Measurements from ENCODE around the gene DNAL1.
"Not testable (repeated sequence)": the region's sequence is repeated elsewhere in the genome, so short reads cannot be mapped to it uniquely, and the experiment has no call there.

Gene DNAL1

DNA sequence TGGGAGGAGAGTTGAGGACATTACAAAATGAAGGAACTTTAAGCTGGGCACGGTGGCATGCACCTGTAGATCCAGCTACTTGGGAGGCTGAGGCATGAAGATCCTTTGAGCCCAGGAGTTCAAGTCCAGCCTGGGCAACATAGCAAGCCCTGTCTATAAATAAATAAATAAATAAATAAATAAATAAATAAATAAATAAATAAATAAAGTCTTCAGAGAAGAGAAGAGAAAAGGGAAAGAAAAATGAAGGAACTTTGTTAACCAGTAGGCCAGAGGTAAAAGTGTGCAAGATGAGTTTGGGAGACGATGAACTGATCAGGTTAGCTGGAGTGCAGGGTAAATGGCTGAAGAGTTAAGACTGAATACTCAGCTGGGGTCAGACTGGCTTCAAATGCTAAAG, 49.3 kb downstream of the DNAL1 start:
- TF ChIP-seq, protein P1, sequence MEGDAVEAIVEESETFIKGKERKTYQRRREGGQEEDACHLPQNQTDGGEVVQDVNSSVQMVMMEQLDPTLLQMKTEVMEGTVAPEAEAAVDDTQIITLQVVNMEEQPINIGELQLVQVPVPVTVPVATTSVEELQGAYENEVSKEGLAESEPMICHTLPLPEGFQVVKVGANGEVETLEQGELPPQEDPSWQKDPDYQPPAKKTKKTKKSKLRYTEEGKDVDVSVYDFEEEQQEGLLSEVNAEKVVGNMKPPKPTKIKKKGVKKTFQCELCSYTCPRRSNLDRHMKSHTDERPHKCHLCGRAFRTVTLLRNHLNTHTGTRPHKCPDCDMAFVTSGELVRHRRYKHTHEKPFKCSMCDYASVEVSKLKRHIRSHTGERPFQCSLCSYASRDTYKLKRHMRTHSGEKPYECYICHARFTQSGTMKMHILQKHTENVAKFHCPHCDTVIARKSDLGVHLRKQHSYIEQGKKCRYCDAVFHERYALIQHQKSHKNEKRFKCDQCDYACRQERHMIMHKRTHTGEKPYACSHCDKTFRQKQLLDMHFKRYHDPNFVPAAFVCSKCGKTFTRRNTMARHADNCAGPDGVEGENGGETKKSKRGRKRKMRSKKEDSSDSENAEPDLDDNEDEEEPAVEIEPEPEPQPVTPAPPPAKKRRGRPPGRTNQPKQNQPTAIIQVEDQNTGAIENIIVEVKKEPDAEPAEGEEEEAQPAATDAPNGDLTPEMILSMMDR (IDR thresholded peaks at IDR 0.05; ENCODE audit: control insufficient read depth, insufficient read depth, low read depth, low read length, missing control alignments): no peak
- H3K4me3 ChIP-seq (ENCODE audit: control insufficient read depth, low read depth, low read length): no peak overlapping the region
- DNase-seq (ENCODE audit: low read depth): no peak

- TF ChIP-seq, protein P1 (IDR thresholded peaks at IDR 0.05; ENCODE audit: control insufficient read depth, insufficient read depth, low read depth, low read length, missing control alignments): no peak
- DNase-seq (ENCODE audit: low read depth): no peak
- no peak overlapping the region for H3K4me3 ChIP-seq (ENCODE audit: control insufficient read depth, low read depth, low read length)
Observed at GRCh38 chr14:73695082-73695481, 50.3 kb downstream of the DNAL1 start.

DNA sequence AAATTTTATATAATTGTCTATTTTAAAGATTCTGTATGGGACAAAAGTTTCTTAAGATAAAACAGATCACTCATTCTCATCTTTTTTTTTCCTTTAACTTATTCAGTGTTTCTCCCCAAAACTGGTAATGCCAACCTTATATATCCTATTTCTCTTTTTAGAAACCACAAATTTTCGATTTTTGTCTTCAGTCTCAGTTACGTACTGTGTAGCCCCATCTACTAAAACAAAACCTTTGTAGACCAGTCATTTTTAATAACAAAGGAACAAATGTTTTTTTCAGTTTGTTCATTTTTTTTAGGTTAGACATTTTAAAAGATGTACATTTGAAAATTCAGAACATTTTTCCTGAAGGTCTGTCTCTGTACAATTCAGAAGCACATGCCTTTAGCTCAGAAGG, 51.2 kb downstream of the DNAL1 start:
- H3K4me3 ChIP-seq (ENCODE audit: control insufficient read depth, low read depth, low read length): no peak overlapping the region
- no peak for DNase-seq (ENCODE audit: low read depth)
- TF ChIP-seq, protein P1 (IDR thresholded peaks at IDR 0.05; ENCODE audit: control insufficient read depth, insufficient read depth, low read depth, low read length, missing control alignments): no peak

DNA sequence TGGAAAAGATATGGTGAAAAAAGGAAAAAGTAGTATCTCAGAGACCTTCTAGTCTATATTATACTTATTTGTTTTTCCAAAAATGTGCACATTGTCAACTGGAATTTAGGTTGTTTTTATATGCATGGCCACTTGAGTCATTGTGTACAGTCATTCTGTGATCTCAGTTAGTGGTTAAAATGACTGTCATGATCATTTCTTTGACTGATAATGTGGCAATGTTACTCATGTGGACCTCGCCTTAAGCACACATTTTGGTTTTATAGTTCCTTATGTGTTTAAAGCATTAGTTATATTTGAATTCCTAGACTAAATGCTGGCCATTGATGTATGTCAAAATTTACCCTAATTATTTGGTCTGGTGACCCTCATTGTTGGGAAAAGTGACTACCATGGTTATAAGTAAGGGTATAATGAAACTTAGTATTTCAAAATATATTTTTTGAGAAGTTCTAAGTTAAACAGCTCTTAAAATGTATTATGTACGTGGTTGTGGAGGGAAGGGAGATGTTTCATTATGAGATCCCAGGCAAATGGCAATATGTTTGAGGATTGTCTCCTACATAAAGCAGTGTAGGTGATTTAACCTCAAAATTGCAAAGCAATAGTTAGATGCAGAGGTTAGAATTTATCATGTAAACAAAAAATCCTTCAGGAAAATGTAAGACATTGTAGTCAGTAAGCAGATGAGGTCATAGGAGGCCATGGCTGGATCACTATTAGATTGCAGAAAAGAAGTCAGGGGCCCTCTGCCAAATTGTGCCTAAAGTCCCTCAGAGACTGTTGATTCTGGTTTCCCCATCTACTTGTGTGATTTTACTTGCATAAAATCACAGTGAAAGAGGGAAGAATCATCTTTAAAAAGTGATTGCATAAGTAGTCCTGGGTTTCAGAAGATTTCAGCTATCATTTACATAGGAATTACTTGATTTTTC, 51.9 kb downstream of the DNAL1 start:
- no peak overlapping the region for H3K4me3 ChIP-seq (ENCODE audit: control insufficient read depth, low read depth, low read length)
- TF ChIP-seq, protein P1 (IDR thresholded peaks at IDR 0.05; ENCODE audit: control insufficient read depth, insufficient read depth, low read depth, low read length, missing control alignments): no peak
- DNase-seq (ENCODE audit: low read depth): peak; percentile 32

- TF ChIP-seq, protein P1 (IDR thresholded peaks at IDR 0.05; ENCODE audit: control insufficient read depth, insufficient read depth, low read depth, low read length, missing control alignments): no peak
- no peak for DNase-seq (ENCODE audit: low read depth)
- H3K4me3 ChIP-seq (ENCODE audit: control insufficient read depth, low read depth, low read length): no peak overlapping the region
Observed at GRCh38 chr14:73700325-73700724, 55.5 kb downstream of the DNAL1 start.

- not testable (repeated sequence) for DNase-seq (ENCODE audit: low read depth); H3K4me3 ChIP-seq (ENCODE audit: control insufficient read depth, low read depth, low read length)
Observed at GRCh38 chr14:73708076-73708475, 63.3 kb downstream of the DNAL1 start.

DNA sequence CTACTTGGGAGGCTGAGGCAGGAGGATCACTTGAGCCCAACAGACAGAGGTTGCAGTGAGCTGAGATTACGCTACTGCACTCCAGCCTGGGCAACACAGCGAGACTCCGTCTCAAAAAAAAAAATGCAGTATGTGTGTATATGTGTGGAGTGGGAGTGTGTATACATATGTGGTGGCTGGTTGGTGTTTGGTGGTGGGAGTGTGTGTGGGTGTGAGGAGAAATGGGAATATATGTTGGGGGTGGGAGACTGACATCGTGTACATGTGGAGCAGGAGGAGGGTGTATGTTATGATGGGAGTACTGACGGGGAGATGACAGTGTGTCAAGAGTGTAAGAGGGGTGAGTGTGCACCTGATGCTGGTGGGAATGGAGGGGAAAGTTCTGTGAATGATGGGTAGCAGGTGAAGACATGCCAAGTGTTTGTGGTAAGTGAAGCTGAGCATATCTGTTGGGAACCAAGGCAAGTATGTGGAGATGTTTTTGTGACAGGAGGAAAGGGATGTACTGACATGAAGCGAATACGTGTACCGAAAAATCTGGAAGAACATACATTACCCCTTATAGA, 65.2 kb downstream of the DNAL1 start:
- TF ChIP-seq, protein P1 (IDR thresholded peaks at IDR 0.05; ENCODE audit: control insufficient read depth, insufficient read depth, low read depth, low read length, missing control alignments): no peak
- no peak for DNase-seq (ENCODE audit: low read depth)
- H3K4me3 ChIP-seq (ENCODE audit: control insufficient read depth, low read depth, low read length): no peak overlapping the region

All from AG09309 (cell line).